Mammary epithelial cell (primary cell): ENCODE data around the gene TBC1D22A.

Experiments used
- CTCF ChIP-seq, 2 donors: IDR thresholded peaks in 1 of 2; conservative IDR thresholded peaks in 1 of 2; 2 replicates each; pipeline ENCODE4 v1.5.1; 2011 to 2012; ENCODE audit warnings: inconsistent platforms in 2 of 2, low read length in 2 of 2, mild to moderate bottlenecking in 2 of 2, control low read depth in 1 of 2, low read depth in 1 of 2; ENCODE audit not compliant: insufficient read depth in 1 of 2; ENCODE audit errors: extremely low read depth in 1 of 2
- EZH2 ChIP-seq: IDR thresholded peaks from 2 replicates; pipeline ENCODE4 v1.6.1; 2012; ENCODE audit warnings: low read length, inconsistent platforms, borderline replicate concordance

GRCh38 chr22:46895753-46896152 lies 133.3 kb downstream of the TBC1D22A start:
- TF ChIP-seq CTCF (conservative IDR thresholded peaks at IDR 0.05 in 1 of 2, IDR thresholded peaks at IDR 0.05 in 1 of 2; ENCODE audit: extremely low read depth in 1 of 2, insufficient read depth in 1 of 2, low read depth in 1 of 2, low read length in 2 of 2) (no peak), EZH2 (no peak)
